Chondrocyte (in vitro differentiated cells): ENCODE results near the gene KRT3. TPM values are rescaled to one million over a fixed set of nuclear protein-coding genes. Genes with fewer than 3 reads are reported as not detected.

Experiments used
- DNase-seq: peaks from one replicate; pipeline ENCODE4 v3.0.0; 2021; ENCODE audit warnings: mixed read lengths, low spot score
- H3K27ac Mint-ChIP-seq: one replicate; pipeline ENCODE4 v1.8.0; 2021; ENCODE audit warnings: mild to moderate bottlenecking, moderate library complexity, mixed read lengths; ENCODE audit not compliant: unreplicated experiment
- H3K27me3 Mint-ChIP-seq: 2 replicates; pipeline ENCODE4 v1.8.0; 2021; ENCODE audit warnings: low read depth, mixed read lengths
- H3K36me3 Mint-ChIP-seq: 2 replicates; pipeline ENCODE4 v1.8.0; 2021; ENCODE audit warnings: low read depth, mixed read lengths
- H3K4me1 Mint-ChIP-seq: 2 replicates; pipeline ENCODE4 v1.8.0; 2021; ENCODE audit warnings: low read depth, mild to moderate bottlenecking, mixed read lengths
- H3K4me3 Mint-ChIP-seq: one replicate; pipeline ENCODE4 v1.8.0; 2021; ENCODE audit warnings: mild to moderate bottlenecking, moderate library complexity, mixed read lengths; ENCODE audit not compliant: unreplicated experiment
- H3K9me3 Mint-ChIP-seq: 2 replicates; pipeline ENCODE4 v1.8.0; 2021; ENCODE audit warnings: low read depth, mixed read lengths
- CTCF ChIP-seq: fragments of 200-600 bp; sonication (generic); IDR thresholded peaks from 2 replicates; pipeline ENCODE4 v1.5.0; 2021; ENCODE audit warnings: antibody characterized with exemption, mild to moderate bottlenecking, moderate library complexity
- total RNA-seq: library from RNA; stranded (reverse); gene quantifications from 3 replicates; pipeline ENCODE4 v1.2.1, GENCODE V29; 2021

KRT3 gene
- total RNA-seq, 1 donor from 2014 or later: not detected

GRCh38 chr12:52819731-52820510 is 24.0 kb upstream of the KRT3 start:
- no peak for DNase-seq
- H3K4me1 Mint-ChIP-seq: peaks cover 18% of the 10 kb centered on the region
- H3K9me3 Mint-ChIP-seq: no peaks in the 10 kb centered on the region
- H3K27ac Mint-ChIP-seq: no peak overlapping the region
- no peak for TF ChIP-seq CTCF
- no peaks in the 10 kb centered on the region for H3K36me3 Mint-ChIP-seq
- peaks cover 15% of the 10 kb centered on the region for H3K27me3 Mint-ChIP-seq
- H3K4me3 Mint-ChIP-seq: no peak overlapping the region

- H3K9me3 Mint-ChIP-seq: no peaks in the 10 kb centered on the region
- H3K4me3 Mint-ChIP-seq: no peak overlapping the region
- no peak for TF ChIP-seq CTCF
- H3K27me3 Mint-ChIP-seq: peaks cover 15% of the 10 kb centered on the region
- H3K27ac Mint-ChIP-seq: no peak overlapping the region
- H3K36me3 Mint-ChIP-seq: no peaks in the 10 kb centered on the region
- peaks cover 27% of the 10 kb centered on the region for H3K4me1 Mint-ChIP-seq
- DNase-seq: no peak
Measured at GRCh38 chr12:52818887-52819420, 23.0 kb upstream of the KRT3 start.

GRCh38 chr12:52818388-52818787 is 22.5 kb upstream of the KRT3 start:
- Mint-ChIP-seq H3K27ac (no peak overlapping the region), H3K36me3 (no peaks in the 10 kb centered on the region)
- TF ChIP-seq CTCF: no peak

GRCh38 chr12:52817699-52818238 is 21.9 kb upstream of the KRT3 start:
- no peak for TF ChIP-seq CTCF
- H3K27ac Mint-ChIP-seq: no peak overlapping the region
- no peak for DNase-seq

More at GRCh38 chr12:52818388-52818787, 22.5 kb upstream of the KRT3 start:
- Mint-ChIP-seq H3K27me3 (peaks cover 15% of the 10 kb centered on the region), H3K9me3 (no peaks in the 10 kb centered on the region), H3K4me1 (peaks cover 27% of the 10 kb centered on the region), H3K4me3 (no peak overlapping the region)
- DNase-seq: no peak

GRCh38 chr12:52817003-52817698 is 21.2 kb upstream of the KRT3 start:
- Mint-ChIP-seq H3K9me3 (no peaks in the 10 kb centered on the region), H3K27me3 (peaks cover 18% of the 10 kb centered on the region), H3K4me3 (no peak overlapping the region), H3K36me3 (no peaks in the 10 kb centered on the region), H3K4me1 (peaks cover 17% of the 10 kb centered on the region), H3K27ac (no peak overlapping the region)
- no peak for DNase-seq
- TF ChIP-seq CTCF: no peak

More at GRCh38 chr12:52817699-52818238, 21.9 kb upstream of the KRT3 start:
- Mint-ChIP-seq H3K4me3 (no peak overlapping the region), H3K27me3 (peaks cover 15% of the 10 kb centered on the region), H3K4me1 (peaks cover 23% of the 10 kb centered on the region), H3K36me3 (no peaks in the 10 kb centered on the region), H3K9me3 (no peaks in the 10 kb centered on the region)
